NOMO-1 (cell line): ENCODE results near the gene CPXM2.
"Not testable (repeated sequence)": the region's sequence is repeated elsewhere in the genome, so short reads cannot be mapped to it uniquely, and the experiment has no call there.

ENCODE experiments used
- DNase-seq, 2 experiments: peaks; one replicate each; lab custom pipeline; 2025; ENCODE audit not compliant: unreplicated experiment in 2 of 2; lab: John Stamatoyannopoulos, UW

The CPXM2 gene

DNA sequence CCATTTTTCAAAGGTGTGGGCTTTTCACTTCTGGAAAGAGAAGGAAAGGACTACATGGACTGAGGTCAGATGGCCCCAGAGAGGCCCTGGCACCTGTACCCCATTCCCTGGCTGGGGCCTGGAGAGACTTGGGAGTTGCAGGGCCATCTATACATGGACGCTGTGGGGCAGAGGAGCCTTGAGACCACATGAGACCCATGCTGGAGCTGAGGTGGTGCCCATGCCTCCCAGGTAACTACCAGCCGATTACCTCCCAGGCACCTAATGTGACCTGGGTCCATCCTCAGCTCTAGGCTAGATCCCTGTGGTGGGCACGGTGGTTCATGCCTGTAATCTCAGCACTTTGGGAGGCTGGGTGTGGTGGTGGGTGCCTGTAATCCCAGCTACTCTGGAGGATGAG is 144.2 kb downstream of the CPXM2 start:
- DNase-seq, result no peak

DNA sequence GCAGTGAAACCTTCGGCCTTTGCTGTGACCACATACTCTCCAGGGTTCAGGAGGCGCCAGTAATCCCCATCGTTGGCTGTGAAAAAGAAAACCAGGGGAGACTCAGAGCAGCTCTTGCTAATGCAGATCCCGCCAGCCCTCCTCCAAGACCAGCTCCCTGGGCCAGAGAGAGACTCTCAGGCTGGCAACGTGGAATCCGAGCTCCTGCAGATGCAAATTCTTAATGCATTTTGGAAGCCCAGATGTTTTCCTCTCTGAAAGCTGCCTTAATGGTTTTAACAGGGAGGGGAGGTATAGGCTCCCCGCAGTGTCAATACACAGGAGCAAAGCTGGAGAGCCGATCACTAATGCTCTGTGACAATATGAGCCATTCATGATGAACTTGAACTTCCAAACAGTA is 144.7 kb downstream of the CPXM2 start:
- DNase-seq, result no peak

DNA sequence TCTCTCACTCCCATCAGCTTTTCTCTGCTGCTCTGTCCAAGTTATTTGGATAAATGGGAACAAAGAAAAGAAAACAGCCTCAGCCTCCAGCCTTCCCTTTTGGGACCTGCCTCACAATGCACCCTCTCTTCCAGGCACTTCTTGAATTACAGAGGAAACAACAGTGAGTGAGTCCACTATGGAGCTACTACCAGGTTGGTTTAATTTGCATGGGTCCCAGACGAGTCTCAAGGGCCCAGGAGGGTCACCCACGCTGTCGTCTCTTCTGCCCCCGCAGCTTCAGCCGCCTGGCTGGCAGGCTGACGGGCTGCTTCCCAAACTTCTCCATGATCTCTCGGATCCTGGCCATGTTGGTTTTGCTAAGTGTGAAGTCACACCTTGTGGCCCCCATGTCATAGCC is 145.1 kb downstream of the CPXM2 start:
- DNase-seq, result no peak

DNA sequence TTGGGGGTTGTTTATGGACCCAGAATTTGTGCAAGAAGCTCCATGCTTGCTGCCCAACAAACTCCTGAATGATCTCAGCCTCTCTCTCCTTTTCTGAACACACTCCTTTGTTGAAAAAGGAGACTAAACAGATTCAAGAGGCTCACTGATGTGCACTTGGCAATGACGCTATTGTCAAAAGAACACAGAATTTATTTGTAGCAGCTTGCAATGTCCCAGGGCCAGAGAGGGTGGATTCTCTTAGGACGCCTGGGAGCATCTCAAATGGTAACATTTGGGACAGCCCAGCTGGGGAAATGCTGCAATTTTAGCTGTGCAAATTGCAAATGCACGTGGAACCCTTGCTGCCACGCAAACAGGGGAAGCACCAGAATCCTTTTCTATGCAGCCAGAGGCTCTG is 145.5 kb downstream of the CPXM2 start:
- DNase-seq, result no peak

DNA sequence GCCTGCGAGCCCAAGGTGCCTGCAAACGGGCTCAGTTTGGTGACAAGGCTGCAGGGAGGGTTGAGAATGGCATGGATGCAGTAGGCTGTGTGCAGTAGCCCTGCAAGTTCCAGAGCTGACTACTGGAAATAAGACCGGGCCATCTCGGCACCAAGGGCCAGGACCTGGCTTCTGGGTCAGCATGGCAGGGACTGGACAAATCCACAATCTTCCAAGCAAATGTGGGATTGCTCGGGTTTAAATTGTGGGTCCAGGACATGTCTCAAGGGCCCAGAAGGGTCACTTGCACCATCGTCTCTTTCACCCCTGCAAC is 147.4 kb downstream of the CPXM2 start:
- DNase-seq, result no peak

DNA sequence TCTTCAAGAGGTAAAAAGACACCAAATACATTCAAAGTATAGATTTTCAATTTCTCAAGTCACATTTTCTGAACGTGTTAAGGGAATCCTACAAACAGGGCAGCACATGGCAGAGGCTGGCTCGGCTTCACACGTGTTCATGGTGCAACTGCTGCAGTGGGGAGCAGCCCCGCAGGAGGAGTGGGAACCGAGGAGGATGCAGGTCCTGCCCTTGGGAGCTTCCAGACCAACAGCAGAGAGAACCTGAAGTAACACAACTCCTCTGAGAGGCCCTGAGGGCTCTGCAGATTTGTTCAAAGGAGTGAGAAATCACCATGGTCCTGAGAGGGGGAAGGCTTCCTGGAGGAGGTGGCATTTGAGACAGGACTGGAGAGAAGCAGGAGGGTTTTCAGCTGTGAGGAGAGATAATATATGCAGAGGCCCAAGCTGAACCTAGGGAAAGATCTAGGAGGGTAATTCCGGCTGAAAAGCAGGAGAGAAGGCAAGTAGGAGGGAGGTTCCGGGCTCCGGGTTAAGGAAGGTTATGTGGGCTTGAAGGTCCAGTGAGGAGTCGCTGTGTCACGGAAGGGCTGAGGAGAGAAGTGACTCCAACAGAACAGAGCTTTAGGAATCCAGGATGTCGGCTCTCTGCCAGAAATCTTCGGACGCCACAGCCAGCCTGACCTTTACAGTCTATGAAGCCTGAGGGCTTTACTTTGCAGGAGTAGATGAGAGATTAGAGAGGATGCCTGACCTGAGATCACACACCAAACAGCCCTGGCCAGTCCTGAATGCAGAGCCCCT is 148.0 kb downstream of the CPXM2 start:
- no peak for DNase-seq

DNA sequence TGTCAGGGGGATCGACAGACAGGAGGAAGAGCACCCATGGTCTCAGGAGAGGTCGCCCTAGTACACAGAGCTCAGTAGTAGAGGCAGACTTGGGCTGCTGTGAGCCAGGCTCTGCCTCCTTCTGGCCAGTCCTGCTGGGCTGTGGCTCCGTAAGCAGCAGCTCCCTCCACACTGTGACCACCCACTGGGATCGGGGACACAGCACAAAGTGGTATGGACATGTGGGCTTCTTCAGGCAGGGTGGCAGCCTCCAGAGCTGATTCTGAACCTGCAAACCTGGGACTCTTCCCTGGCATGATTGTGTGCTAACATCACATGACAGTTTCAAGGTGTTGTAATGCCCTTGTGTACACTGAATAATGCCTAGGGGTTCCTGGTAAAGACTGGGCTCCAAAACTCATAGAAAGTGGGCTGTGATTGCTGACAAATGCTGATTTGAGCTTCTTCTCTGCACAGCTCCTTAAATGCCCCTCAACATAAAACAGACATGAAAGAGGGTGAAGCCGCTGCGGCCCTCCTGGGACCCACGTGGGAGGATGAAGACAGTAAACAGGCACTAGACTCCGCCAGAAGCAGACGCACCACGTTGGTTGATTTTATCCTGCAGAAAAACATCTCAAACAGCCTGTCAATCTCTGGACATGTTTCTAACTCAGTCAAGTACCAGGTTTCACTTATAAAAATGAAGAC is 148.7 kb downstream of the CPXM2 start:
- no peak for DNase-seq

DNA sequence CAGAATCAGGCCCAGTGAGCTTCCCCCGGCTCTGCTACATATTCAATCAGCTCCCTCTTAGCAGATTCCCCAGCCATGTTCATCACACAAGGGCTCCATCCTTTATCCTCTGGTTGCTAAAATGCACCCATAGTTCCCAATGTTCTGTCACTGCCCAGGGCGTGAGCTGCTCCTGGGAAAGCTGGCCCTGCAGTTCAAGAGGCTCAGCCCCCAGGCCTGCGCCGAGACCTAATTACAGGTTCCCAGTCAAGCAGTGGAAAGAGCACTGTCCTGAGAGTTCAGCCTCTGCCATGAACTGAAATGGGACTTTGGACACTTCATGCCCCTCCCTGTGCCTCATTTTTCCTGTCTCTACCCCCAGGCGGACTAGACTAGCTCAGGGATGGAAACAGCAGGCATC is 149.9 kb downstream of the CPXM2 start:
- no peak for DNase-seq

DNA sequence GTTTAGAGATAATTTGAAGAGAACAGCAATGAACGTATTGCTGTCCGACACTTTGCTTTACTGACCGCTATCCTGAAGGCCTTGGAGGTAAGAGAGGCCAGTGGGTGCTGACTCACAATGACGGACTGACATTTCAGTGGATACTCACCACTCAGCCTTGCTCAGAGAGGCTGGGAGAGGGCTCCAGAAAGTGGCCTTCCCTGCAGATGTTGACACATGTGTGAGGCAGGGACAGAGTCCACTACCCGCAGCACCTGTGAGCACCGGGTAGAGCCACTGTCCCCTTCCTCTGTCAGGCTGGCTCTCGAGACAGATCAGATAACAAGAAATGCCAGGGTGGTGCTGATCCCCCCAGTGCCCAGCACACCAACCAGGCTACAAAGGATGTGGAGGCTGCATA is 150.5 kb downstream of the CPXM2 start:
- no peak for DNase-seq

DNA sequence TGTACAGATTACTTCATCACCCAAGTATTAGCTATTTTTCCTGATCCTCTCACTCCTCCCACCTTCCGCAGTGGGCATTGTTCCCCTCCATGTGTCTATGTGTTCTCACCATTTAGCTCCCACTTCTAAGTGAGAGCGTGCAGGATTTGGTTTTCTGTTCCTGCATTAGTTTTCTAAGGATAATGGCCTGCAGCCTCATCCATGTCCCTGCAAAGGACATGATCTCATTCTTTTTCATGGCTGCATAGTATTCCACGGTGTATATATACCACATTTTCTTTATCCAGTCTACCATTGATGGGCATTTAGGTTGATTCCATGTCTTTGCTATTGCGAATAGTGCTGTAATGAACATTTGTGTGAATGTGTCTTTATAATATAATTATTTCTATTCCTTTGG is 154.7 kb downstream of the CPXM2 start:
- DNase-seq, result not testable (repeated sequence)

DNA sequence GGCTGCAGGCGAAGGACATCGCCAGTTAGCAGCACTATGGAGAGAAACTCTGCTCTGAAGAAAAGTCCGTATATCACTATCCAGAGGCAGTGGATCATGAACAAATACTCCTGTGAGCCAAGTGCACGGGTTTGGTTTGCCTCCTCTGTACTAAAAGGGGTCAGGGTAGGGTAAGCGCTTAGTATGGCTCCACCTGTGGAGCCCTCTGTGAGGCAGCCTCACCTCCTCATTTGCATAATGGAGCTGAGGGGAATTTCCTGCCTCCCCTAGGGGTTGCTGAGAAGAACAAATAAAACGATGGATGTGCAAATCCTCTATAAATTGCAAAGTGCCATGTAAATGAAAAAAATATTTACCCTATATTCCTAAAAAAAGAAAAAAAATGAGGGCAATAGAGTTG is 162.1 kb downstream of the CPXM2 start:
- no peak for DNase-seq

DNA sequence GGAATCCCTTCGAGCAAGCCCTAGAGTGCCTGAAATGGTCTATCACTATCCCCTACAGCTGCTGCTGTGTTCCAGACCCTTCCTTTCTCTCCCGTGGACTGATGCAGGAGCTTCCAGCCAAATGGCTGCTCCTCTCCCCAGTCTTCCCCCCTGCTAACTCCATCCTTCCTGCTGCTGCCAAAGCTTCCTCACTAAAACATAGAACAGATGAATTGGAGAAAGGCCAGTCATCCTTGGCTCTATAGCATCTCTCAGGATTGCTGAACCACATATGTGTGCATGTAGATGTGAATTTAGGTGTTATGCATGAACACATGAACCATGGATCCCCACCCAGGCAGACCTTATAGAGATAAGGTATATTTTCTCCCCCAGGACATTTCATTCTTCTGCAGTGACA is 164.8 kb downstream of the CPXM2 start:
- no peak for DNase-seq

DNA sequence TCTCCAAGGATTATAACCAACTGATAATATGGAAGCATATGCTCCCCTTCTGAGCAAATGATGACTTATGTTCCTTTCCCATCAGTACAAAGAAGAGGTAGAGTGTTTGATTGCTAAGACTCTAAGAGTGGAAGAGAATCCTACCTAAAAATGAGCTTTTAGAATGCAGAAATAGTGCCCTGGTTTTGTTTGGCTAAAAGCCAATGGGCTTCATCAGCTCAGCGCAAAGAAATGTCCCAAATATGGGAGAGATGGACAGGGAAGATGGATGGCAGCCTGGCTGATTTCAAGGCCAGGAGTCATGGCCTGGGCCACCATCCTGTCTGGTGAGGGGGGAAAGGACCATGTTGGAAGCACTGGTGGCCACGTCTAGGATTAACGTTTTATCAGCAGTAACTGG is 165.2 kb downstream of the CPXM2 start:
- DNase-seq, result no peak

DNA sequence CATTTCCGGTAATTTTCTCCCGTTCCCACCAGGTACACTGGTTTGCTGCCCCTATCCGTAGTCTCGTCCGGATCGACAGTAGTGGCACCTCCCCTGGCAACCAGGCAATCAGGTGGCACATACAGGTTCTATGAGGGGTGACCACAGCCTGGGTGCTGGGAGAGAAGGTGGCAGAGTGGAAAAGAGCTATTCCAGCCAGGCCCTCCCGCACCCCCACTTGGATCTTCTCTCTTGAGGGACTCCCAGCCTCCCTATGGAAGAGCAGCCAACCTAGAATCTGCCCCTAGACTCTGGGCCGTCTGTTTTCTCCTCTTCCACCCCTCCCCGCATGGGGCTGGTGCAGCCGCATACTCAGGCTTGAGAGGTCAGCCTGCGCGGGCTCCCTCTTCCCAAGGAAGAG is 166.9 kb downstream of the CPXM2 start:
- DNase-seq, result no peak

DNA sequence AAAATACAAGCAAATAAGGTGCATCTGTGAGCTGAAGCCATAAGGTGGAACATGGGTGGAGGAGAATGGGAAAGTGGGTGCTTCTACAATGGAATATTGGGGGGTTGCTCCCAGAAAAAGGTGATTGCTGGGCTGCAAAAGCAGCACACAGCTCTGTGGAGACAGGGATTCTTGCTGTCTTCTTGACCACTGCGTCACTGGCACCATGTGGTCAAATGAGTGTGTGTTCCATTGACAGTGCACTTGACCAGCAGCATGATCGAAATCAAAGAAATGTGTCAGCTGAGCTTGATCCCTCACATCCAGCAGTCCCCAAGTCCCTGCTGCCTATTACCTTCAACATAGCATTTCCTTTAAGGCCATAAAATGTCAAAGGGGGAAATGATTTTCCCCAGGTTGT is 169.3 kb downstream of the CPXM2 start:
- no peak for DNase-seq

DNA sequence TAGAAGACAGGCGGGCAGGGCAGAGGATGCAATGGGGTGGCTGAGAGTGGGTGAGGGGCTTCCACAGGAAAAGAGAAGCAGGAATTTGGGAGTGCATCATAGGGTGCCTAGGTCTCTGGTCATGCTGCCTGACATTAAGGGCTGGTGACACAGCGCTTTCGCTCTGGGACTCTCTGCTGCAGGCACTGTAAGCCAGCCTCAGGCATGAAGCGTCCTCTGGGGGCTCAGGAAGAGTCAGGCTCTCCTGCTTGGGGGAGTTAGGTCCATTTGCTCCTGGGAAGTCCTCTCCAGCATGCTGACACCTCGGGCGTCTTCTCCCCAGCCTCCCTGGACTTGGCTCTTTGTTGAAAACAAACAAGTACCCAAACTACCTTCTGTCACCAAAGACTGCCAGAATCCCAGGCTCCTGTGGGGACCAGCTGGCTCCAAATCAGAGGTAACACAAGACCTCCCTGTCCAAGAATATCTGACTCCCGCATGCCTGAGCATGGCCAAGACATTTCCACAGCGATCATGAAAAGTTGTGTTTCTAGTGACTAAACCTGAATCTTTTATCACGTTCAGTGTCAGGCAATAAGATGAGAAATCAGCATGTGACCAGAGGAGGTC is 170.1 kb downstream of the CPXM2 start:
- DNase-seq, result no peak

DNA sequence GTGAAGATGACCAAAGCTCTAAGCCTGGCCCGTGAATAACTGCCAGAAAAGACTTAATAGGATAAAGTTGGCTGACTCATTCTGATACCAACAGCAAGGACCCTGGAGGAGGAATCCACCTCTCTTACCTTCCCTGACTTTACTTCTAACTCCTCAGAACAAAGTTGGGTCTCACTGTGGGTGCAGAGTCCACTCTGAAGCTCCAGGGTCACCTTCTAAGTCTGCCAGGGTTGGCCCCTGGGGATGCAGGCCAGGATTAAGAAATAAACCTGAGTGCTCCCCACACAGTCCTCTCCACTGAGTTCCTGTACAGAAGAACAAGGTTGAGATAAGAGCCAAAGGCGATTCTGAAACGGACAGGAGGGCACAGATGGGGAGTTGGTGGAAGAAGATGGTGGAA is 171.1 kb downstream of the CPXM2 start:
- no peak for DNase-seq

DNA sequence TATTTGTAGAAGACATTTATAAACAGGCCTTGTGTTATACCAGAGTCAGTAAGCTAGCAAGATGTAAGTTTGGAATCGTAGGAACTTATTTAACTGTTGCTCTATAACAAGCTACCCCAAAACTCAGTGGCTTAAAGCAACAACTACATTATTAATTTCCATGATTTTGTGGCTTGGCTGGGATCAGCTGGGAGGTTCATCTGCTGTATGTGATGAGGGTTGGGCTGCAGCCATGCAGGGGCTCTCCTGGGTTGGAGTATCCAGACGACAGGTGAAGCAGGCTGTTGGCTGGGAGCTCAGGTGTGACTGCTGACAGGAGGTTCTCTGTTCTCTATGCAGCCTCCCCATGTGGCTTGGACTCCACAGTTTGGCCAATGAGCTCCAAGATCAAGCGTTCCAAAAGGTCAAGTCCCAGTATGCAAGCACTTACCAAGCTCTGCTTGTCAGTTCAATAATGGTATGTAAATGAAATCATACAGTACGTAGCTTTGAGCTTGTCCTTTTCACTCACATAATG is 173.0 kb downstream of the CPXM2 start:
- no peak for DNase-seq

DNA sequence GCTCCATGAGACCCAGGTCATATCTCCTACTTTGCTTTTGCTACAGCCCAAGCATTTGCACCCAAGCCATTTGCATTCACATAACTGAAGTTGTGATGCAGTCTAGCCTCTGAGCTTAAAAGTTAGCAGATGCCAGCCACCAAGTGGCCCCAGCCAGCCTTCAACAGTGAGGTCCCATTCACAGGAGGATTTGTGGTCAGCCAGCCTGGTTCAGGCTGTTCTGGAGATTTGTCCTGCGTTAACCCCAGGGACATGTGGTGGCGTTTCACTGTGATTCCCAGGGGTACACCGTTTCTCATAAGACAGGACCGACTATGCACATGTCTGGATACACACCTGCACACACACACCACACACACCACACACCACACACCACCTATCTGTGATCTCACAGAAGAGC is 174.3 kb downstream of the CPXM2 start:
- DNase-seq, result no peak

DNA sequence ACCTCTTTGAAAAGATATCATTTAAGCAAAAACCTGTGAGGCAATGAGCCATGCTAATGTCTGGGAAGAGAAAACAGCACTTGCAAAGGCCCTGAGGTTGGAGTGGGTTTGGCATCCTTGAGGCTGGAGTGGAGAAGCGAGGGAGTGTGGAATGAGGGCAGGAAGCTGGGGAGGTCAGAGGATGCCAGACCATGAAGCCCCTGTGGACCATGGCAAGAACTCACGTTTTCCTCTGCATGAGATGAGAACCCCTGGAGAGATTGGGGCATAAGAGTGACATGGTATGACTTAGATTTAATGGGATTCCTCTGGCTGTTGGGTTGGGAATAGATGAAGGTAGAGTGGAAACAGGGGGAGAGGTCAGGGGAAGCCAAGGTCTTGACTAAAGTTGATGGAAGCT is 176.1 kb downstream of the CPXM2 start:
- no peak for DNase-seq

DNA sequence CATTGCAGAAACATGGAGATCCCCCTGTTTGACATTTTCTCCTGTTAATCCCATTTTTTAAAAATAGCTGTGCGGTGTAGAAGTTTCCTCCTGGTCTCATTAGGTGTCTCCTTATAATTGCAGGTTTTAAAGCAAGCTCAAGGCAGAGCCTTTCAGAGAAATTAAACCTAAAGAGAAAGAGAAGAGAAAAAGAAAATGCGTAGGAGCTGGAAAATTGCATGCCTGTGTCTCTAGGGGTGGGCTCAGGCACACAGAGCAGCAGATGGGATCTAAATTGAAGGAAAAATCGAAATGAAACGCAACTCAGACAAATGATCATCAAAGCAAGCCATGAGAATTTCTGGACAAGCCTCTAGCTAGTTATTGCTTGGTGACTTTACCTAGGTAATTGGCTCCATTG is 185.4 kb downstream of the CPXM2 start:
- no peak for DNase-seq

DNA sequence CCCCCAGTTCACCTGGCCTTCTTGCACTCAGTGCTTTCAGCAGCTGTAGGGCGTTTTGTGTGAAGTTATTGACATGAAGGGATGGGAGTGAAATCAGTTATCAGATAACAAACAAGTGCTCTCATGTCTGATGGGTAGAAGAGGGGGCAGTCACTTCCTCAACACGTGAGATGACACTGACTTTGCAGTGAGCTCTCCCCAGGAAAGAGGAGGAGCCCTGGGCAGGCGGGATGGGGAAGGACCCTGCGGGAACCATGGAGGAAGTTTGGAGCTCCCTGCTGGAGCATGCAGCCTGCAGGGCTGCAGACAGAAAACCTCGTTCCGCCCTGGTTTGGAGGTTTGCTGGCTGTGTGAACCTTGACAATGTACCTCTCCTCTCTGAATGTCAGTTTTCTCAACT is 186.8 kb downstream of the CPXM2 start:
- no peak for DNase-seq
